ENCODE measurements around the gene KIAA1210. TPM values are rescaled to one million over a fixed set of nuclear protein-coding genes. Genes with fewer than 3 reads are reported as not detected.

The KIAA1210 gene
- total and polyA plus RNA-seq, 10 of the 15 experiments (the other 5 are each of a cell fraction or from before 2014, with no cell fraction given) = 0.01 TPM; not detected in 9

- Histone ChIP-seq H3K27me3 (replicated peaks in 1 of 2; ENCODE audit: control insufficient read depth in 2 of 2, insufficient read depth in 2 of 2, low read length in 1 of 2) (no peaks in the 10 kb centered on the region; a peak in 1 of 4 replicates), H3K79me2 (ENCODE audit: control insufficient read depth, insufficient read depth, low read length) (no peaks in the 10 kb centered on the region), H3K27ac (ENCODE audit: control insufficient read depth, insufficient read depth) (no peak overlapping the region), H3K4me3 (no peak overlapping the region), H3K36me3 (ENCODE audit: control insufficient read depth in 2 of 2, insufficient read depth in 2 of 2, low read length in 1 of 2) (no peaks in the 10 kb centered on the region), H2AFZ (ENCODE audit: control insufficient read depth, low read depth, low read length) (no peak overlapping the region), H3K9ac (ENCODE audit: control insufficient read depth, insufficient read depth, low read length) (no peak overlapping the region), H3K9me3 (replicated peaks; ENCODE audit: control insufficient read depth, insufficient read depth, low read length) (no peaks in the 10 kb centered on the region), H4K20me1 (ENCODE audit: control insufficient read depth, insufficient read depth) (no peaks in the 10 kb centered on the region), H3K4me2 (ENCODE audit: control insufficient read depth, insufficient read depth) (no peak overlapping the region), H3K4me1 (ENCODE audit: control insufficient read depth, insufficient read depth, low read length) (no peaks in the 10 kb centered on the region)
- WGBS (ENCODE audit: insufficient coverage, insufficient replicate concordance, low lambda C conversion rate, missing lambda C conversion rate) = 69% methylated on average over 6 of the region's 6 CpGs
- DNase-seq (ENCODE audit: low read depth, low spot score) (no peak), FAIRE-seq (no peak), ATAC-seq (no peak)
- in situ Hi-C loops (cut with MboI) = no loop called here
- no TSS peak for BruUV-seq (replicated peaks)
- ChIA-PET CTCF (no interaction called here), SMC1A (ENCODE audit: uncharacterized antibody, unreplicated experiment) (no interaction called here), POLR2A (no interaction called here), RAD21 (ENCODE audit: unreplicated experiment) (no interaction called here)
- no peak for TF ChIP-seq ZZZ3 (IDR thresholded peaks at IDR 0.05; ENCODE audit: control insufficient read depth, insufficient read length, low read depth)
- no peak for TF ChIP-seq MXI1 (IDR thresholded peaks at IDR 0.05; ENCODE audit: low read depth, low read length)
- no peak for TF ChIP-seq TCF12 (IDR thresholded peaks at IDR 0.05; ENCODE audit: low read depth, low read length)
- intact Hi-C loops (cut with micrococcal nuclease; ENCODE audit: unreplicated experiment) = no loop called here
Measured at GRCh38 chrX:119040432-119040831, 87.2 kb downstream of the KIAA1210 start.

- no peak overlapping the region for H2AFZ ChIP-seq (ENCODE audit: control insufficient read depth, low read depth, low read length)
- FAIRE-seq (no peak), ATAC-seq (no peak), DNase-seq (ENCODE audit: low read depth, low spot score) (no peak)
- intact Hi-C loops (cut with micrococcal nuclease; ENCODE audit: unreplicated experiment) = no loop called here
- no peaks in the 10 kb centered on the region for H3K36me3 ChIP-seq (ENCODE audit: control insufficient read depth in 2 of 2, insufficient read depth in 2 of 2, low read length in 1 of 2)
- H3K4me1 ChIP-seq (ENCODE audit: control insufficient read depth, insufficient read depth, low read length) = no peaks in the 10 kb centered on the region
- BruUV-seq (replicated peaks) = no TSS peak
- H3K4me3 ChIP-seq = no peak overlapping the region
- no peaks in the 10 kb centered on the region for H4K20me1 ChIP-seq (ENCODE audit: control insufficient read depth, insufficient read depth)
- RAD21 ChIA-PET (ENCODE audit: unreplicated experiment) = no interaction called here
- H3K9me3 ChIP-seq (replicated peaks; ENCODE audit: control insufficient read depth, insufficient read depth, low read length) = no peaks in the 10 kb centered on the region
- no peaks in the 10 kb centered on the region for H3K27me3 ChIP-seq (replicated peaks in 1 of 2; ENCODE audit: control insufficient read depth in 2 of 2, insufficient read depth in 2 of 2, low read length in 1 of 2)
- CTCF ChIA-PET = interaction anchor here (0.7 kb wide), 1 partner anchor 51 kb away, joined by 3 read pairs; no protein-coding TSS in a partner anchor
- in situ Hi-C loops (cut with MboI) = no loop called here
- H3K4me2 ChIP-seq (ENCODE audit: control insufficient read depth, insufficient read depth) = no peak overlapping the region
- H3K79me2 ChIP-seq (ENCODE audit: control insufficient read depth, insufficient read depth, low read length) = no peaks in the 10 kb centered on the region
- 41% methylated on average over 4 of the region's 4 CpGs for WGBS (ENCODE audit: insufficient coverage, insufficient replicate concordance, low lambda C conversion rate, missing lambda C conversion rate)
- SMC1A ChIA-PET (ENCODE audit: uncharacterized antibody, unreplicated experiment) = no interaction called here
- no peak overlapping the region for H3K9ac ChIP-seq (ENCODE audit: control insufficient read depth, insufficient read depth, low read length)
- no peak overlapping the region for H3K27ac ChIP-seq (ENCODE audit: control insufficient read depth, insufficient read depth)
- POLR2A ChIA-PET = interaction anchor here (0.7 kb wide), 1 partner anchor 95 kb away, joined by 3 read pairs; no protein-coding TSS in a partner anchor
- no peak for TF ChIP-seq ZNF217 (IDR thresholded peaks at IDR 0.05)
- TF ChIP-seq RAD51 (IDR thresholded peaks at IDR 0.05) = no peak
- TF ChIP-seq USF2 (IDR thresholded peaks at IDR 0.05; ENCODE audit: borderline replicate concordance, low read depth, low read length) = no peak
- no peak for TF ChIP-seq CUX1 (IDR thresholded peaks at IDR 0.05; ENCODE audit: insufficient replicate concordance, low read depth, low read length)
- no peak for TF ChIP-seq USF1 (IDR thresholded peaks at IDR 0.05; ENCODE audit: borderline replicate concordance, extremely low read length, insufficient read depth, low read depth, low read length)
Measured at GRCh38 chrX:119036107-119037029, 91.2 kb downstream of the KIAA1210 start.
